AG09319 (cell line): ENCODE results near the gene ZBTB18.

Experiments used
- DNase-seq: peaks from one replicate; pipeline ENCODE4 v3.0.0-alpha.2; 2010; ENCODE audit warnings: low read depth; ENCODE audit errors: extremely low read depth
- CTCF ChIP-seq: IDR thresholded peaks from 2 replicates; pipeline ENCODE4 v1.5.1; 2011; ENCODE audit warnings: low read depth, mild to moderate bottlenecking, inconsistent platforms, low read length, moderate library complexity

The ZBTB18 gene

GRCh38 chr1:244022864-244023440, 28.1 kb upstream of the ZBTB18 start:
- no peak for TF ChIP-seq CTCF
- DNase-seq = no peak

- TF ChIP-seq CTCF = no peak
- DNase-seq = no peak
Measured at GRCh38 chr1:244027491-244028145, 23.5 kb upstream of the ZBTB18 start.

- TF ChIP-seq CTCF = no peak
Measured at GRCh38 chr1:244028701-244029100, 22.4 kb upstream of the ZBTB18 start.

GRCh38 chr1:244029124-244029523, 22.0 kb upstream of the ZBTB18 start:
- TF ChIP-seq CTCF = no peak
- DNase-seq = no peak

More at GRCh38 chr1:244028701-244029100, 22.4 kb upstream of the ZBTB18 start:
- DNase-seq = no peak

DNA sequence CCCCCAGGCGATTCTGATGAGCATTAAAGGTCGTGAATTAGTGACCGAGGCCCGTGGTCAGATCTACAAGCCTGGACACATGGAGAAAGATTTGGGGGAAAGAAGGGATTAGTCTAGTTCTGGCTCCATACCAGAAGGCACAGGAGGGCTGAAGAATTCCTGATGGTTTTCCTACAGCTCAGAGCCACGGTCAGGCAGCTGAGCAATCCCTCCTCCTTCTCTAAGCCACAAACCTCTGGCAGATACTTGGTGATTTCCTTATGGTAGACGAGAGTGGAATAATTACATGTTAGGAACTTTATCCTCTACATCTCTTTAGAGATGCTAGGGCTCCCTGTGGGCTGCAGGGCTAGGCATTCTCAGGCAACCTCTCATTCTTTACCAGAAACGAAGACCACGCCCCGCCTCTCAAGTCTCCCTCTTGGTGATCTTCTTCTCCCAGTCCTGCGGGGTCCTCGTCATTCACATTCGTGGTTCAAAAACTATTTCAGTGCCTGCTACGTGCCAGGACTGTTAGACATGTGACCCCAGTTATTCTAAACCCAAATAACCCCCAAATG, 20.5 kb upstream of the ZBTB18 start:
- DNase-seq = no peak
- TF ChIP-seq CTCF = no peak

- TF ChIP-seq CTCF = no peak
- DNase-seq = no peak
Measured at GRCh38 chr1:244035358-244035757, 15.7 kb upstream of the ZBTB18 start.

GRCh38 chr1:244037252-244037651, 13.8 kb upstream of the ZBTB18 start:
- no peak for TF ChIP-seq CTCF
- no peak for DNase-seq
